AG04450 (cell line): ENCODE results near the gene NRAP. TPM values are rescaled to one million over a fixed set of nuclear protein-coding genes. Genes with fewer than 3 reads are reported as not detected.

Experiments
- CTCF ChIA-PET: fragments of 300-600, 350-600 bp; formaldehyde crosslinking; extraction: SDS; loops from one replicate; lab custom pipeline; 2022; ENCODE audit warnings: antibody characterized with exemption, inconsistent platforms; lab: Charles Lee
- POLR2A ChIA-PET: fragments of 350-600 bp; formaldehyde crosslinking; extraction: SDS; loops from one replicate; lab custom pipeline; 2021; ENCODE audit warnings: antibody characterized with exemption, inconsistent platforms; lab: Yijun Ruan, JAX
- DNase-seq: peaks from one replicate; pipeline ENCODE4 v3.0.0-alpha.2; 2011; ENCODE audit warnings: low read depth, low spot score
- H3K27ac ChIP-seq: one replicate; pipeline ENCODE4 v1.5.1; 2012; ENCODE audit warnings: low read depth, low read length, control low read depth
- H3K27me3 ChIP-seq: one replicate; pipeline ENCODE4 v1.6.0; 2012; ENCODE audit warnings: low read length; ENCODE audit not compliant: control insufficient read depth, insufficient read depth
- H3K4me3 ChIP-seq: 2 replicates; pipeline ENCODE4 v1.5.1; 2011; ENCODE audit warnings: mild to moderate bottlenecking, low read depth, low read length, control low read depth
- H3K9me3 ChIP-seq: 2 replicates; pipeline ENCODE4 v1.5.1; 2012; ENCODE audit warnings: low read length; ENCODE audit not compliant: control insufficient read depth, insufficient read depth
- CTCF ChIP-seq: IDR thresholded peaks from 2 replicates; pipeline ENCODE4 v1.5.1; 2011; ENCODE audit warnings: low read depth, low read length, control low read depth, inconsistent platforms
- polyA plus RNA-seq: library from polyadenylated mRNA; depleted of rRNA; stranded (reverse); fragments of >200 nt; gene quantifications from 2 replicates; pipeline ENCODE4 v1.2.3, GENCODE V29; 2011

The NRAP gene
- polyA plus RNA-seq, 1 experiment, result not detected

- Histone ChIP-seq H3K4me3 (no peak overlapping the region), H3K27ac (no peak overlapping the region), H3K9me3 (no peaks in the 10 kb centered on the region), H3K27me3 (peaks cover 13% of the 10 kb centered on the region)
- POLR2A ChIA-PET, result no interaction called here
- no peak for TF ChIP-seq CTCF
- DNase-seq, result no peak
- CTCF ChIA-PET, result interaction anchor here (0.6 kb wide), 1 partner anchor 35 kb away, joined by 4 read pairs; no protein-coding TSS in a partner anchor
Measured at GRCh38 chr10:113561214-113561613, 102.6 kb downstream of the NRAP start.

- Histone ChIP-seq H3K9me3 (no peaks in the 10 kb centered on the region), H3K27ac (no peak overlapping the region), H3K4me3 (no peak overlapping the region), H3K27me3 (peaks cover 13% of the 10 kb centered on the region)
- ChIA-PET POLR2A (no interaction called here), CTCF (interaction anchor here (0.5 kb wide), 1 partner anchor 1087 kb away, joined by 3 read pairs; no protein-coding TSS in a partner anchor)
- no peak for TF ChIP-seq CTCF
- no peak for DNase-seq
Measured at GRCh38 chr10:113560071-113560470, 103.8 kb downstream of the NRAP start.

GRCh38 chr10:113557903-113558321 lies 105.9 kb downstream of the NRAP start:
- peaks cover 13% of the 10 kb centered on the region for H3K27me3 ChIP-seq
- ChIA-PET POLR2A (no interaction called here), CTCF (no interaction called here)
- no peak for DNase-seq
- TF ChIP-seq CTCF, result no peak
- no peak overlapping the region for H3K4me3 ChIP-seq
- H3K9me3 ChIP-seq, result no peaks in the 10 kb centered on the region
- no peak overlapping the region for H3K27ac ChIP-seq

- POLR2A ChIA-PET, result no interaction called here
- Histone ChIP-seq H3K4me3 (no peak overlapping the region), H3K9me3 (no peaks in the 10 kb centered on the region), H3K27ac (no peak overlapping the region), H3K27me3 (peaks cover 13% of the 10 kb centered on the region)
- CTCF ChIA-PET, result no interaction called here
- DNase-seq, result no peak
- TF ChIP-seq CTCF, result no peak
Measured at GRCh38 chr10:113557424-113557862, 106.4 kb downstream of the NRAP start.

GRCh38 chr10:113555751-113556150 lies 108.1 kb downstream of the NRAP start:
- TF ChIP-seq CTCF, result no peak
- Histone ChIP-seq H3K4me3 (no peak overlapping the region), H3K27me3 (peaks cover 9% of the 10 kb centered on the region), H3K27ac (no peak overlapping the region), H3K9me3 (no peaks in the 10 kb centered on the region)
- POLR2A ChIA-PET, result no interaction called here
- CTCF ChIA-PET, result no interaction called here
- no peak for DNase-seq
